Natural killer cell treated with Interleukin-12 subunit alpha and Interleukin-12 subunit beta and Interleukin-15 and Interleukin-18, amount 100 ng/mL, for 72 hours (primary cell): ENCODE data around the gene PAK6. TPM values are rescaled to one million over a fixed set of nuclear protein-coding genes. Genes with fewer than 3 reads are reported as not detected.
A peak's percentile ranks its signal among the peaks of the same experiment; 100 is the strongest.

Experiments
- ATAC-seq, 2 donors: fragments of 150-1000 bp; cut with Tn5 transposase in 1 of 2; sonication (Bioruptor Pico), chemical (Tn5 transposase) in 1 of 2; 2 replicates each; pipeline ENCODE4 v1.10.0; 2021
- DNase-seq: peaks from one replicate; pipeline ENCODE4 v3.0.0; 2022; ENCODE audit warnings: low spot score
- H3K27ac Mint-ChIP-seq, 2 donors: 1 replicate in 1 of 2; 2 replicates in 1 of 2; pipeline ENCODE4 v1.8.0; 2022; ENCODE audit warnings: mixed read lengths in 2 of 2, mild to moderate bottlenecking in 1 of 2, moderate library complexity in 1 of 2
- H3K27me3 Mint-ChIP-seq, 2 donors: 1 replicate in 1 of 2; 2 replicates in 1 of 2; pipeline ENCODE4 v1.8.0; 2022; ENCODE audit warnings: mixed read lengths in 2 of 2
- H3K36me3 Mint-ChIP-seq: one replicate; pipeline ENCODE4 v1.8.0; 2022; ENCODE audit warnings: mixed read lengths
- H3K4me1 Mint-ChIP-seq, 2 donors: 1 replicate in 1 of 2; 2 replicates in 1 of 2; pipeline ENCODE4 v1.8.0; 2022; ENCODE audit warnings: low read depth in 2 of 2, mixed read lengths in 2 of 2, mild to moderate bottlenecking in 1 of 2
- H3K4me3 Mint-ChIP-seq: one replicate; pipeline ENCODE4 v1.8.0; 2022; ENCODE audit warnings: mixed read lengths
- H3K9me3 Mint-ChIP-seq: 2 replicates; pipeline ENCODE4 v1.8.0; 2022; ENCODE audit warnings: mixed read lengths
- total RNA-seq, 2 donors: library from RNA; stranded (reverse); gene quantifications; one replicate each; pipeline ENCODE4 v1.2.3, GENCODE V29; 2022

The PAK6 gene
- total RNA-seq, 2 donors from 2014 or later, result 1.9 to 2.9 TPM

GRCh38 chr15:40254452-40254851 lies 15.6 kb downstream of the PAK6 start:
- DNase-seq (no peak), ATAC-seq (no peak)
- Mint-ChIP-seq H3K27ac (no peak overlapping the region), H3K27me3 (peaks cover 8 to 16% of the 10 kb centered on the region in 2 donors), H3K4me3 (no peak overlapping the region), H3K4me1 (peaks cover 13 to 14% of the 10 kb centered on the region in 2 donors), H3K9me3 (no peaks in the 10 kb centered on the region), H3K36me3 (no peaks in the 10 kb centered on the region)

GRCh38 chr15:40255033-40255432 lies 16.2 kb downstream of the PAK6 start:
- no peaks in the 10 kb centered on the region for H3K36me3 Mint-ChIP-seq
- no peak overlapping the region for H3K27ac Mint-ChIP-seq
- ATAC-seq, result no peak
- DNase-seq, result no peak
- peaks cover 13 to 14% of the 10 kb centered on the region in 2 donors for H3K4me1 Mint-ChIP-seq
- no peak overlapping the region for H3K4me3 Mint-ChIP-seq
- no peaks in the 10 kb centered on the region for H3K9me3 Mint-ChIP-seq
- H3K27me3 Mint-ChIP-seq, result peaks cover 8 to 16% of the 10 kb centered on the region in 2 donors

GRCh38 chr15:40256638-40257235 lies 17.9 kb downstream of the PAK6 start:
- H3K9me3 Mint-ChIP-seq, result no peaks in the 10 kb centered on the region
- ATAC-seq, result peak; percentile 81 to 90
- H3K4me1 Mint-ChIP-seq, result peaks cover 10 to 13% of the 10 kb centered on the region in 2 donors
- no peak for DNase-seq
- peaks cover 8% of the 10 kb centered on the region in 2 donors for H3K27me3 Mint-ChIP-seq
- H3K36me3 Mint-ChIP-seq, result no peaks in the 10 kb centered on the region
- H3K27ac Mint-ChIP-seq, result peak overlapping the region in 1 of 2 donors; percentile 51
- no peak overlapping the region for H3K4me3 Mint-ChIP-seq

DNA sequence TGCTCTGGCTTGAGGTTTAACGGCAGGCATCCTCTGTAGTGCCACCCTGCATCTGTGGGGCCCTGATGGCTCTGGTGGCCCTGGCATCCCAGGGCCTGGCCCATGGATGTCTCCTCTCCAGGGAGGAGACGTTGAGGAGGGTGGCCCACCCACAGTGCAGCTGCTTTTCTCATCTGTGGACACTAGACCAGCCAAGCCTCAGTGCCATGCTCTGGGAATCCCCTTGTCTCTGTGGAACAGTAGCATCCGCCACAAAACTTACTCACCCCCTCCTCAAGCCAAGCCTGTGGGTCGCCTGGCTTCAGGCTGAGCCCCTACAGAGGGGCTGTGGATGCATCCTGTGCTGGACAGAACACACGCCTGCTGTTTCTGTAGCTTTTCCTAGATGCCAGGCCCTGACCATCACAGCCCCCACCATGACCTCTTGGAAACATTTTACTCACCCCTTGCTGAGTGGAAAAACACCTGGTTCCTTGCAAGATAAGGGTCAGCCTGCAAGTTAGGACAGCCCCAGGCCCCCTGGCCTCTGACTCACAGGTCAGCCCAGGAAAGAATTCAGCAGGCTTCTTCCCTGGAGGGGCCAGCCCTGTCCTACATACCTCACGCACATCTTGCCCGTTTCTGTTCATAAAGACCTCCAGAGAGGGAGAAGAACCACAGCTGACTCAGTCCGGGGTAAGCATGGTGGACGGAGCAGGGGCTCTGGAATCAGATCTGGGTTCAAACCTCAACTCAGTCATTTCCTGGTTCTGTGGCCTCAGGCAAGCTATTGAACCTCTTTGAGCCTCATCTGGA lies 19.0 kb downstream of the PAK6 start:
- Mint-ChIP-seq H3K9me3 (no peaks in the 10 kb centered on the region), H3K4me3 (no peak overlapping the region), H3K27ac (no peak overlapping the region), H3K36me3 (no peaks in the 10 kb centered on the region), H3K4me1 (peaks cover 10 to 13% of the 10 kb centered on the region in 2 donors), H3K27me3 (peaks cover 8% of the 10 kb centered on the region in 2 donors)
- DNase-seq (no peak), ATAC-seq (no peak)

DNA sequence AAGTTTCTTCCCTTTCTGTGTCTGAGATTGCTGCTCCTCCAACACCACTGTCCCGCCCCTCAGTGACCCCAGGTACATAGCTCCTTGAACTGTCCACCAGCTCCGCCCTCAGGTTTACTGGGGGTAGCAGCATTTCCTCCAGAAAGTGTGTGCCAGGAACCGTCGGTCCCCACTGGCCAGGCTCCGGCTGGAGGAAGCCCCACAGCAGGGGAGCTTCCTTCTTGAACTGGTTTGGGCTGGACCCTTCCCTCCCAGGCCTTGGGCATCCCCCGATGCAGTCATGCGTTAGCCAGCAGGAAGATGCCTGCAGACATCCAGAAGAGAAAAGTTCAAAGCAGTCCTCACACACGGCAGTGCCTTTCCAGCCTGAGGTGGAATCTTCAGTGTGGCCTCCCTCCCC lies 19.7 kb downstream of the PAK6 start:
- DNase-seq (no peak), ATAC-seq (no peak)
- Mint-ChIP-seq H3K9me3 (no peaks in the 10 kb centered on the region), H3K27me3 (peaks cover 5 to 7% of the 10 kb centered on the region in 2 donors), H3K27ac (no peak overlapping the region), H3K36me3 (no peaks in the 10 kb centered on the region), H3K4me3 (no peak overlapping the region), H3K4me1 (peaks cover 5 to 6% of the 10 kb centered on the region in 2 donors)

DNA sequence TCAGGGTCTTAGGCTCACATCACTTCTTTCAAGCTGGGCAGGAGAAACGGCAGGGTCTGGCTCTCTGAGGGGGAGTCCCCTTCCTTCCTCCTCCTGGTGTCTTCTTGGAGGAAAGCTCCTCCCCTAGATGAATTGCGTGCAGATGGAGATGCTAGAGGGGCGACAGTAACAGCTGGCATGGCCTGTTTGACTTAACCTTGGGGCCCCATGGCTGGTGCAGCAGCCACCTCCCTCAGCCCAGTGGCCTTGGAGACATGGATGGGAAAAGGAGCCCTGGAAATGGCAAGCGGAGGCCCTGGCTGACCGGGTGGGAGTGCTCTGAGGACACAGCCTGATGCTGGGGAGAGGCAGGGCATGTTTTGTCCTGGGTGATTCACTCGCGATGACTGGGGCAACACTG lies 20.2 kb downstream of the PAK6 start:
- Mint-ChIP-seq H3K27ac (no peak overlapping the region), H3K27me3 (peaks cover 2 to 3% of the 10 kb centered on the region in 2 donors), H3K4me1 (peaks cover 2% of the 10 kb centered on the region in 2 donors), H3K9me3 (no peaks in the 10 kb centered on the region), H3K4me3 (no peak overlapping the region), H3K36me3 (no peaks in the 10 kb centered on the region)
- DNase-seq, result no peak
- no peak for ATAC-seq

GRCh38 chr15:40263024-40263754 lies 24.3 kb downstream of the PAK6 start:
- H3K27me3 Mint-ChIP-seq, result no peaks in the 10 kb centered on the region
- no peak overlapping the region for H3K4me3 Mint-ChIP-seq
- ATAC-seq (no peak), DNase-seq (no peak)
- no peak overlapping the region for H3K27ac Mint-ChIP-seq
- no peaks in the 10 kb centered on the region for H3K36me3 Mint-ChIP-seq
- H3K4me1 Mint-ChIP-seq, result no peaks in the 10 kb centered on the region
- no peaks in the 10 kb centered on the region for H3K9me3 Mint-ChIP-seq

DNA sequence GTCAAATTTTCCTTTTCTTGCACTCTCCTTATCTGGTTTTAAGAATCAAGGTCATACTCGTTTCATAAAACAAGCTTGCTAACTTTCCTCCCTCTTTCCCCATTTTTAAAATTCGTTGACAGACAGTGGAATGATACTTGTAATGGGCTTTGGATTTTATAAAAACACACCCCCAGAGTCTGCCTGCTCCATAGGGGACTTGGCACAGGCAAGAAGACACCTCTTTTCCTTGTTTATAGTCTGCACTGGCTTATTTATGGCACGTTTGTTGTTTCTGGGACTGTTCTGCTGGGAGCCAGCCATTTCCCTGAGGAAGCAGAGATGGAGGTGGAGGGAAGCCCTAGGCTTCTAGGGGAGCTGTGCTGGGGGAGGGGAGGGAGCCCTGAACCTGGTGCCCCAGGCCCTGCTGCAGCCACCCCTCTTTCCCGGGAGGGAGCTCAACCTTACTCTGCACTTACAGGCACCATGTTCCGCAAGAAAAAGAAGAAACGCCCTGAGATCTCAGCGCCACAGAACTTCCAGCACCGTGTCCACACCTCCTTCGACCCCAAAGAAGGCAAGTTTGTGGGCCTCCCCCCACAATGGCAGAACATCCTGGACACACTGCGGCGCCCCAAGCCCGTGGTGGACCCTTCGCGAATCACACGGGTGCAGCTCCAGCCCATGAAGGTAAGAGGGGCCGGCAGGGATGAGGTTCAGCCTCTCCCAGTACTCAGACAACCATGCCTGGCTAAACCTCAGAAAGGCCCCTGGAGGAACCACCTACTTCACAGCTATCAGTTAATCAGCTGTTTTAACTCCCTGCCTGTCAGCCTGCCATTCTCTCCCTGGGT lies 25.7 kb downstream of the PAK6 start:
- no peak overlapping the region for H3K27ac Mint-ChIP-seq
- no peaks in the 10 kb centered on the region for H3K36me3 Mint-ChIP-seq
- no peak overlapping the region for H3K4me3 Mint-ChIP-seq
- H3K27me3 Mint-ChIP-seq, result no peaks in the 10 kb centered on the region
- ATAC-seq (no peak), DNase-seq (no peak)
- no peaks in the 10 kb centered on the region for H3K9me3 Mint-ChIP-seq
- no peaks in the 10 kb centered on the region for H3K4me1 Mint-ChIP-seq

DNA sequence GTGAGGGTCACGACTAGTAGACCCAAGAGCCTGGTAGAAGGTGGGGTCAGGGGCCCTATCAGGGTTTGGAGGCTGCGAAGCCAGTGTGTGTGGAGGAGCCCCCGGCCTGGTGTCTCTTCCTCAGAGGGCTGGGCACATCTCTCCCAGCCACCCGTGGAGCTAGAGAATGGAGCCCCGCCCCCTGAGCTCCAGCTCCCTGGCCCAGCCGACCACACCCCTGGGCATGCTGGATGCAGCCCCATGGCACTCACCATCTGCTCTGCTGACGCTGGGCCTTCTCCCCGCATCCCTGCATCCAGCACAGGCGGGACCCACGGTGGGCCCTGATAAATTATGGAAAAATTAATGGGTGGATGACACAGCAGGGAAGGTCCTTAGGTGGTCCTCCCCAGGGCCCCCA lies 26.5 kb downstream of the PAK6 start:
- Mint-ChIP-seq H3K27ac (no peak overlapping the region), H3K27me3 (no peaks in the 10 kb centered on the region), H3K4me3 (no peak overlapping the region), H3K9me3 (no peaks in the 10 kb centered on the region), H3K4me1 (no peaks in the 10 kb centered on the region), H3K36me3 (no peaks in the 10 kb centered on the region)
- ATAC-seq, result peak in 1 of 2 donors; percentile 15
- no peak for DNase-seq

- Mint-ChIP-seq H3K4me1 (no peaks in the 10 kb centered on the region), H3K9me3 (no peaks in the 10 kb centered on the region), H3K4me3 (no peak overlapping the region)
Observed at GRCh38 chr15:40265875-40266274, 27.0 kb downstream of the PAK6 start.

GRCh38 chr15:40266828-40267304 lies 28.0 kb downstream of the PAK6 start:
- DNase-seq (no peak), ATAC-seq (no peak)
- Mint-ChIP-seq H3K4me1 (no peaks in the 10 kb centered on the region), H3K36me3 (no peaks in the 10 kb centered on the region), H3K27ac (no peak overlapping the region), H3K4me3 (no peak overlapping the region), H3K27me3 (no peaks in the 10 kb centered on the region), H3K9me3 (no peaks in the 10 kb centered on the region)

More at GRCh38 chr15:40265875-40266274, 27.0 kb downstream of the PAK6 start:
- H3K36me3 Mint-ChIP-seq, result no peaks in the 10 kb centered on the region
- H3K27me3 Mint-ChIP-seq, result no peaks in the 10 kb centered on the region
- H3K27ac Mint-ChIP-seq, result no peak overlapping the region
- no peak for DNase-seq
- ATAC-seq, result no peak

- no peak overlapping the region for H3K27ac Mint-ChIP-seq
- H3K4me1 Mint-ChIP-seq, result no peaks in the 10 kb centered on the region
- ATAC-seq, result no peak
Observed at GRCh38 chr15:40267670-40268069, 28.8 kb downstream of the PAK6 start.

GRCh38 chr15:40269604-40270003 lies 30.7 kb downstream of the PAK6 start:
- Mint-ChIP-seq H3K4me3 (no peak overlapping the region), H3K36me3 (no peaks in the 10 kb centered on the region), H3K27me3 (no peaks in the 10 kb centered on the region), H3K27ac (no peak overlapping the region), H3K4me1 (peaks cover 0 to 2% of the 10 kb centered on the region in 2 donors), H3K9me3 (no peaks in the 10 kb centered on the region)
- ATAC-seq (no peak), DNase-seq (no peak)

More at GRCh38 chr15:40267670-40268069, 28.8 kb downstream of the PAK6 start:
- no peak for DNase-seq
- no peaks in the 10 kb centered on the region for H3K9me3 Mint-ChIP-seq
- no peak overlapping the region for H3K4me3 Mint-ChIP-seq
- no peaks in the 10 kb centered on the region for H3K27me3 Mint-ChIP-seq
- no peaks in the 10 kb centered on the region for H3K36me3 Mint-ChIP-seq
